Prostate gland (tissue), 2 donors: ENCODE measurements around the gene PPM1L.

Source experiments
- POLR2A ChIP-seq: fragments of 450-650 bp; IDR thresholded peaks from one replicate; pipeline ENCODE4 v1.6.1; 2016; ENCODE audit warnings: antibody characterized with exemption, mild to moderate bottlenecking
- POLR2AphosphoS5 ChIP-seq: sonication (generic); formaldehyde crosslinking; IDR thresholded peaks from one replicate; pipeline ENCODE4 v1.6.1; 2017; ENCODE audit warnings: antibody characterized with exemption
- TF ChIP-seq, protein P1 (sequence below), 4 experiments: fragments of 200-600 bp in 2 of 4; fragments of 450-650 bp in 2 of 4; sonication (generic) in 2 of 4; IDR thresholded peaks; 1 replicate in 3 of 4; 2 replicates in 1 of 4; pipeline ENCODE4 v1.5.1; 2016 to 2019; ENCODE audit warnings: antibody characterized with exemption in 4 of 4, mild to moderate bottlenecking in 2 of 4, moderate library complexity in 2 of 4

DNA sequence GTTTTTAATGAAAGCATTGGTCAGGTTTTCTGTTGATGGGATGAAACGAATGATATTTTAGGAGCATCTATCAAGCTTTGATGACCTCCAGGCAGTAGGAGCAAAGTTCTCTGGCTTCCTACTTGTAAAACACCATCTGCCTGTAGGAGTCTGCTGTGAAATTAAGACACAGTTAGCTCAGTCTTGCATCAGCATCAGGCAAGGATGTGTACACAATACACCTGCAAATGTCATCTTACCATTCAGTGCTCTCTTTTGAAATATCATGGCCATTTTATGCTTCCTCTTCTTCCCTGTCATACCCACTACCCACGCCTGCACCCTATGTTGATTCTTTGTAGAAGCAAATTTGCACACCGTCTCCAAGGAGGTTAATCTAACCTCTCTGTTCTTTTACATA, 310.9 kb downstream of the PPM1L start:
- TF ChIP-seq POLR2A (no peak), POLR2AphosphoS5 (no peak)
- TF ChIP-seq, protein P1, sequence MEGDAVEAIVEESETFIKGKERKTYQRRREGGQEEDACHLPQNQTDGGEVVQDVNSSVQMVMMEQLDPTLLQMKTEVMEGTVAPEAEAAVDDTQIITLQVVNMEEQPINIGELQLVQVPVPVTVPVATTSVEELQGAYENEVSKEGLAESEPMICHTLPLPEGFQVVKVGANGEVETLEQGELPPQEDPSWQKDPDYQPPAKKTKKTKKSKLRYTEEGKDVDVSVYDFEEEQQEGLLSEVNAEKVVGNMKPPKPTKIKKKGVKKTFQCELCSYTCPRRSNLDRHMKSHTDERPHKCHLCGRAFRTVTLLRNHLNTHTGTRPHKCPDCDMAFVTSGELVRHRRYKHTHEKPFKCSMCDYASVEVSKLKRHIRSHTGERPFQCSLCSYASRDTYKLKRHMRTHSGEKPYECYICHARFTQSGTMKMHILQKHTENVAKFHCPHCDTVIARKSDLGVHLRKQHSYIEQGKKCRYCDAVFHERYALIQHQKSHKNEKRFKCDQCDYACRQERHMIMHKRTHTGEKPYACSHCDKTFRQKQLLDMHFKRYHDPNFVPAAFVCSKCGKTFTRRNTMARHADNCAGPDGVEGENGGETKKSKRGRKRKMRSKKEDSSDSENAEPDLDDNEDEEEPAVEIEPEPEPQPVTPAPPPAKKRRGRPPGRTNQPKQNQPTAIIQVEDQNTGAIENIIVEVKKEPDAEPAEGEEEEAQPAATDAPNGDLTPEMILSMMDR (IDR thresholded peaks at IDR 0.05) = no peak
